DMS 273 (cell line): ENCODE results near the gene SCYGR8.

Source experiments
- DNase-seq: peaks from one replicate; lab custom pipeline; 2025; ENCODE audit not compliant: unreplicated experiment; lab: John Stamatoyannopoulos, UW

The SCYGR8 gene

DNA sequence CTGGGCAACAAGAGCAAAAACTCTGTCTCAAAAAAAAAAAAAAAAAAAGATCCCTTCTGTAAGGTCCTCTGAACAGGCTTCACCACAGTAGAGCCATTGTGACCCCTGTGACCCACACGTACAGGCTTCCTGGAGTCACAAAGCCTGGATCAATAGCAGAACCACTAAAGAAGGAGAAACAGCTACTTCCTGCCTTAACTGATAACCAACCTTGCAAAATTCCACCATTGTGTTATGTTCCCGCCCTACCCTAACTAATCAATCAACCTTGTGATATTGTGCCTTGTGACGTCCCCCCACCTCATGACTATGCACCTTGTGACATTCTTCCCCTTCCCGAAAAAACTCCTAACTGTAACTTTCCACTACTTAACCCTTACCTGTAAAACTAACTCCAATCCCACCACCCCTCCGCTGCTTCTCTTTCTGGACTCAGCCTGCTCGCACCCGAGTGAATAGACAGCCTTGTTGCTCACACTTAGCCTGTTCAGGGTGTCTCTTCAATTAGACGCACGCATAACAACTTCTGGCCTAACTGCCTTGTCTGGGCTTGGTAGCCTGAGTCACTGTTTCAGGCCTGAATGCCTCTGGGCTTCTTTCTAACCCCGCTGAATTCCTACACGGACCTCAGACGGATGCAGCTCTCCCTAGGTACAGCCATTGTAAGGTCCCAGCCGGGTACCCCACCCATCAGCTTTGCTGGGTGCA lies 13.9 kb downstream of the SCYGR8 start:
- no peak for DNase-seq

DNA sequence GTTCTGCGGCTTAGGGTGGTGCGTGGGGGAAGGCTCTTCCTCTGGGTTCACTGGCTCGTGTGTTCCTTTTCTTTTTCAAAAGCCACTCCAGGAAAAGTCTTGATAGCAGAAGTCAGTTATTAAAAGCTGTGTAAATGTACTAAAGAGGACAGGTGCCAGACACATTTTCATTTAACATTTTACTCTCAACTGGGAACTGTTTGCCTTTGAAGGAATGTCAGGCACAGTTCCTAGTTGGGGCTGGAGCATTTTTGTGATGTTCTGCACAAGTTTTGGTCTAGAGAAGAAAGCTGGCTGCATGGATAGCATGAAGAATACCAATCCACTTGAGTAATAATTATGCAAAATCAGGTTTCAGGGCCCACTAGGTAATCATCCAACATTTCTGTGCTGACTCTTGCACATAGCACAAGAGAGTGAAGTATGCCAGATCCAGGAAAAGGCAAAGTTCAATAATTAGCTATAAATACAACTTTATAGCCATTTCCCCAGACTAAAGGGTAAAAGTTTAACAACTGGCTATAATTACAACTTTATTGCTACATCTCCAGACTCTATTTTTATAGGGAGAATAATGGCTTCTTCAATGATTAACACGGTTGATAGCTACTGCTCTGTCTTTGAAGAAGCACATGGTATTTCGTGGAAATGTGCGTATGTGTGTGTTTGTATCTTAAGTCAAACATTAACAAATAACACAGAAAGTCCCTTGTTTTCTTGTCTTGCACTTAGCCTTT lies 16.2 kb downstream of the SCYGR8 start:
- no peak for DNase-seq

DNA sequence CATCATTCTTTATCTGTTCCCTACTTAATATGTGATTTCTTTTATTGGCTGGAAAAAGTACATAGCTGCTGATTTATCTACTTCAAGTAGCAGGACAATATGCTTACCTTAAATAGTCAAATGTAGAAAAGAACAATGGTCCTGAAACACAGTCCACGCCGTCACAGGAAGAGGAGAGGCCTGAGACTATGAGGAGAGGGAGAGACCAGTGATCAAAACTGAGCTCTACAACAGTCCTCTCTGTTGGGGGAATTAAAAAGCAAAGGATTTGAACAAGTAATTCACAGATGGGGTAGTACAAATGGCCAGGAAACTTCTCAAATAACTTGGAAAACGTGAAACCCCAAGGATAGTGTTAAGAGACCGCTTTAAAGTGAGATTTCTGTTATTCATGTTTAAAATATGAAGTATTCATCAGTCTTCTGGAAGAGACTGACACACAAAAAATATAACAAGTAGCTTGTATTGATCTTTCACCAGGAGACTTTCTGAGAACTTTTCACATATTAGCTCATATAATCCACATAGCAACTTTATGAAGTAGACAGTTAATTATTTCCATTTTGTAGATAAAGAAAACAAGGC lies 20.2 kb downstream of the SCYGR8 start:
- DNase-seq = no peak

DNA sequence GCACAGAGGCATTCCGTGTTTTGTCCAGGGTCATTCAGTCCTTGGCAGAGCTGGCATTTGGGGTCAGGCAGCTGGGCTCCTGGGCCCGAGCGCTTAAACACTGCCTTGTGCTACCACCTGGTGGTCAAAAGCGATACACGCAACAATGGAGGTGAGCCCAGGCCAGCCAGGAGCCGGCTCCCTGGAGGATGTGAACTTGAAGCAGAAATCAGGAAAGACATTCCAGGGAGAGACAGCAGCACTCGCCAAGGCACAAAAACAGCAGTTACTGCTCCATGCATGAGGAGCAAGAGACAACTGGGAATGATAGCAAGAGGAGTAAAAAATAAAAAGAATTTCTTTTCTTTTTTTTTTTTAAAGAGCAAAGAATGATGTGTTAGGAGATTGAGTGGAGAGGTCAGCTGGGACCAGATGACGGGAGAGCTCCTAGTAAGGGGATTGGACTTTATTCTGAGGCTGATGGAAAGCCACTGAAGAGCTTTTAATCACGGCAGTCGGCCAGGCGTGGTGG lies 20.7 kb downstream of the SCYGR8 start:
- peak; percentile 88 for DNase-seq

- no peak for DNase-seq
Observed at GRCh38 chr2:227767830-227768229, 22.1 kb downstream of the SCYGR8 start.

GRCh38 chr2:227772197-227772661 lies 26.5 kb downstream of the SCYGR8 start:
- no peak for DNase-seq

DNA sequence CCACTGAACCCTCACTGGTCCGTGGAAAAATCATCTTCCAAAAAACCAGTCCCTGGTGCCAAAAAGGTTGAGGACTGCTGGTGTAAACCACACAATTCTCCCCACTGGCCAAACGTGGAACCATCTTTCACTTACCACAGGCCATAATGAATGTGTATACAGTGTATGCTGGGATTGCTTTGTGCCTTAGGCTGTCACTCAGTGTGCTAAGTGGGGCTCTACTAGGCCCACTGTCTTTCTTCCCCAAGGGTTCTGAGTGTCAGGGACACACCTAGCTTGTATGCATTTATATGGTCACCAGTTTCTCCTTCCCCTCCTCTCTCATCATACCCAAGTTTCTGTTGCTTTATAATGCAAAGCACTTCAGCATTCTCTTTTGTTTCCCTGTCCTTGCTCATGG lies 27.2 kb downstream of the SCYGR8 start:
- DNase-seq = no peak

DNA sequence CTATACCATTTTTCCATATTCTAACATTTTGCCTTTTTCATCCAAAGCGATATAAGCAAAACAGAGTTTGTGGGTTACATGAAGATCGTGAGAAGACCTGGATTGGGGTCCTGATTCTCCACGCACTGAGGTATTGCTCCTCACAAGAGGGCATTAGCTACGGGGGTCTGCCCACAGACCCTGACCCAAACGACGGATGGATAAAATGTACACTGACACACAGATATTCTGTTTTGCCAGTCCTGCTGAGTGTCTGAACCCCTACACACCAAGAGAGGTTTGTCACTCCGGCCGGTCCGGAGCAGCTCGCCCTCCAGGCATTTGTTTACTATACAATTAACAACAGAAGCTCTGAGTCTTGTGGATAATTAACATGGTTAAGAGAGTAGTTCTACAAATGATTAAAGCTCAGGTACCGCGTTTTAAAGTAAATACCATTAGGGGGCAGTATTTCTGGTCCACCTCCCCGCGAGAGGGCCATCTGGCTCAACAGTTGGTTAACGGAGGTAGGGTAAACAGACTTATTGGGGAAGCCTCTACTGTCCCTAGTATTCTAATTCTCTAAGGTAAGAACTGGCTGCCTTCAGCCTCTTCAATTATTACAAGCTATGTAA lies 28.4 kb downstream of the SCYGR8 start:
- peak; percentile 44 for DNase-seq

DNA sequence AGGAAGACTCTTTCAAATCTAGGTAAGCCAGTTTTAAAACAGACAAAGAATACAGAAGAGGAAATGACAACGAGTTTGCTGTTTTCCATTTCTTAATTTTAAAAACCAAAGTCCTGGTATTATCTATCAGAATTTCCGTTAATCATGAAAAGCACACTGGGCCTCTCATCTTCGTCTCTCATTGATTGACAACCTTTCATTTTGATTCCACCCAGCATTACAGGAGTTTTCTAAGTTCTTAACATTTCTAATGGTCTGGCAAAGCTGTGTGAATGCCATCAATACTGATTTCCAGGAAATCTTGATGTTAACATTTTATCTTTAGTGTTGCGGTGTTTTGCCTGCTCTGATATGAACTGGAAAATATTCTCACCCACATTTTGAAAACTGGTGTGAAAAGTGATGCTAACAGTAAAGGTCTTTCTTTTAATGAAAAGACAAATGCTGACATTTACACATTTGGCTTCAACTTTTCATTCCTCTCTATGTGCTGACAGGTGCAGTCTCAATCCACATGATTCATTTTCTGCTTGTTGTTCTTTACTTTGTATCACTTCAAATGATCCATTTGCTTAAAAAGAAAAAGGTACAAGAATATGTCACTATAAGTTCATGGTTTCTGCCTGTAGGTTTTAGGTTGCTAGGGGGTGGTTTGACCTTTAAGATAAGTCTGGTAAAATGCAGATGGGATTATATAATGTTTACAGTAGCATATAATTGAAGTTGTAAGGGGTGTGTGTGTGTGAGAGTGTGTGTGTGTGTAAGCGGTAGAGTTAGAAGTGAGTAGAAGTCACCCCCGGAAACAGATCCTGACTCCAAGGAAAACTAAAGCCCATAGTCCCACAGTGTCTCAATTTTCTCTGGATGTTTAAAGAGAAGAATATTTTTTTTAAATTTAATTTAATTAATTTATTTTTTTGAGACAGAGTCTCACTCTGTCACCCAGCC lies 29.5 kb downstream of the SCYGR8 start:
- DNase-seq = no peak

DNA sequence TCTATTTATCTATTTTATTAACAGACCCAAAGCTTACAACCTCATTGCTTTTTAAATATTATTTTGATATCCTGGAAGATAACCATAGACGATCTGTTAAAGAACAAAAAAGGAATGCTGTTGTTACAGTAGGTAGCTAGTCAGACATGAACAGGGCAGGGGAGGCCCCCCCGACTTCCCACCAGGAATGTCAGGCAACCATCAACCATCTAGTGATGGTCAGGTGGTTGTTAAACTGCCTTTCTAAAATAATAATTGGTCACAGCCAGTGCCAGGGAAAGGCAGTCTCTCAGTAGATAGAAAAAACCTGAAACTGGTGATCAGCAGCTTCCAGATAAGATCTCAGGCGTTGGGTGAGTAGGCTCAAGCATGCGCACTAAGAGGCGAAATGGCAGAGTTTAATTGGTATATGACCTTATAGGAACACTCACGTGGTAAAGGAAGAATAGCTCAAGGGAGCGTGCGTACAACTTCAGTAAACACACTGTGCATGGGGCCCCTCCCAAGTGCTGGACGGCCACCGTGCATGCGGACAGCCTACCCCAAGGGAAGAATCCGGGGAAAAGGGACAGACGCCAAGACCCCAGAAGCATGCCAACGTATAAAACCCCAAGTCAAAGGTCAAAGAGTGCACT lies 35.4 kb downstream of the SCYGR8 start:
- no peak for DNase-seq

DNA sequence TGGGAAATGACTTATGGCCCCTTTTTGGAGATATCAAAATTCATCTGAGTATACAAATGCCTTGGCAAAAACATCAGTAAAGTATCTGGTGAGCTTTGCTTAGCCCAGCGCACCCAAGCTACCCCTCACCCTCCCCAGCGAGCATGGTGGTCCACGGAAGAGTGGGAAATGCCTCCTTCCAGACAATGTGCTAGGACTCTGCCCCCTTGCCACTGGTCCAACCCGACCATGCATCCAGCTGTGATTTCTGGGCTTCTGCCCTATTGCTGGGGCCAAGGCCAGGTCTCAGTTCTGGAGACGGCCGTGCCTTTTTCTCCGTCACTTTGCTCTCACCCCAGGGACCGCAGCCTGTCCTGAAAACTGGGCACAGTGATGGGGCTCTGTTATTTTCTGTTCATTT lies 36.1 kb downstream of the SCYGR8 start:
- no peak for DNase-seq

- no peak for DNase-seq
Observed at GRCh38 chr2:227782804-227783203, 37.1 kb downstream of the SCYGR8 start.

DNA sequence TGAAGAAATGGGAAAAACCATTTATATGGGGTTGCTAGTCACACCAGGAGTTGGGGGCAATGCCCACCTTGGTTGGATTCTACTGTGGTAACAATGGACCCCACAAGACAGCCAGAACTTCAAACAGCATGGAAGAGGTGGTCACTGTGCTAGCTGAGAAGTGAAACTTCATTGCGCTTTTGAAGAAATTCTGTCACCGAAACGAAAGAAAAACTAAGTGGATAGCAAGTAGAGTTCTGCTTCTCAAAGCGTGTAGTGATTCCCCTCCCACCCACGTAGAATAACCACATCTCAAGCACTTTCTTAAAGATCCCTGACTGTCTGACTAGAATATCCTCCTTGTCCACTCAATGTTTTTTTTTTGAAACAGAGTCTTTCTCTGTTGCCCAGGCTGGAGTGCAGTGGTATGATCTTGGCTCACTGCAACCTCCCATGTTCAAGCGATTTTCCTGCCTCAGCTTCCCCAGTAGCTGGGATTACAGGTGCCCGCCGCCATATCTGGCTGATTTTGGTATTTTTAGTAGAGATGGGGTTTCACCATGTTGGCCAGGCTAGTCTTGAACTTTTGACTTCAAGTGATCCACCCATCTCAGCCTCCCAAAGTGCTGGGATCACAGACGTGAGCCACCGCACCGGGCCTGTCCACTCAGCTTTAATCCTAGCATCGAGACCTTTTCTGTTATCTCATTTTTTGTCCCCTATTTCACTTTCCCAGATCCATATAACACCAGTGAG lies 37.9 kb downstream of the SCYGR8 start:
- DNase-seq = no peak

DNA sequence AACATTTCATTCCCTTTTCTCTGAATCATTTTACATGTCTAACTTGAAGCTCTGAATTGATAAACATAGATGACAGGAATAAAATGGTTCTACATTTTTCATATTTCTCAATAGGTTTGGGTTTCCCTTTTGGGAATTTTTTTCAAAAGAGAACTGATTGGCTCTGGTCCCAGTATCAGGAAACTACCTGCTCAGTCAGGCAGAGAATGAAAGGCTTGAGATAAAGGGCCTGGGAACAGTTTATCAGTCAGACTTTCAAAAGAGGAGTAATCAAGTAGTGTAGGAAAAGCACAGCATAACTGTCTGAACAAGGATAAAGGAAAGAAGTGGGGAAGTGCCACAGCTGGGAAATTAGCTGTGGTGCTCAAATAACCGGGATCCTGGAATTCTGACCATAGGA lies 39.6 kb downstream of the SCYGR8 start:
- no peak for DNase-seq

- DNase-seq = no peak
Observed at GRCh38 chr2:227788561-227789018, 42.9 kb downstream of the SCYGR8 start.

DNA sequence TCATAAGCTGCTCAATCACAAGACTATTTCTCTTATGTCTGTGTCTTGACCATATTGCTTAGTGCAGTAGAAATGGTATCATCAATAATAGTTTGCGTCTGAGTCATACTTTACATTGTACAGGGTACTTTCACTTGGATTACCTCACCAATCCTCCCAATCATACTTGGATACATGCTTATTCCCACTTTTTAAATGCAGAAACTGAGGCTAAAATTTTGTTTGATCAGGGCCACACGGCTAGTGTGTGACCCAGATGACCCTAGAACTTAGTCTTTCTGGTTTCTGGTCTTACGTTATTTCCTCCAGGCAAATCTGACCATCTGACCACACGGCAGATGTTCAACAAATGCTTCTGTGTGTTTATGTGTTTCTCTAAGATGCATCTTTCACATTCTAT lies 44.1 kb downstream of the SCYGR8 start:
- no peak for DNase-seq

DNA sequence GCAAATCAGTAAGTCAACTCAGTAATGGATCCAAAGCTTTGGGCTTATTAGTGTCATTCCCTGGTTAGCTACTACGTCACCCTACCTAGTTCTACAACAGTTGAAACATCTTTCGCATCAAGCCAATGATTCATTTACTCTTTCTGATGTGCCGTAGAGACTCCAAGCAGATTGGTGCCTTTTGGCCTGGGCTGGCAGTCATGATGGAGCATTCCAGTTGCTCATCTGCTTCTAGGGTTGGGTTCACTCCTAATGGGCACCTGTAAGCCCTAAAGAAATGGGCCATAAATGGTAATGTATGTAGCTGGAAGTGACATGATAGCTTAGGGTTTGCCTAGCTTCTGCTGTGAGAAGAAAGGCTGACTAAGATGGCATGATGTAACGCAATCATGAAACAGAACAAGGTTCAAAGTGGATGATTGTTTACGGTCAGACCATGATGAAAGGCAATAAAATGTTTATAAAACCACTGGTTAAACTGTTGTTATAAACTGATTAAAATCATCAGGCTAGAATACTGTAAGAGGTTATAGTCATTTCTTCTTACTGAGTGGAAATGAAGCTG lies 47.5 kb downstream of the SCYGR8 start:
- no peak for DNase-seq
